Stimulated activated CD4-positive, alpha-beta T cell treated with anti-CD3 and anti-CD28 coated beads, Interleukin-12 subunit alpha, Interleukin-12 subunit beta, amount 100 ng/mL, for 48 hours (primary cell): ENCODE results near the gene ITSN1.
"Not testable (repeated sequence)": the region's sequence is repeated elsewhere in the genome, so short reads cannot be mapped to it uniquely, and the experiment has no call there.

ENCODE experiments used
- DNase-seq, 3 donors: peaks; one replicate each; pipeline ENCODE4 v3.0.0-alpha.2; 2020; ENCODE audit warnings: low read depth in 2 of 3, low spot score in 1 of 3

The ITSN1 gene

DNA sequence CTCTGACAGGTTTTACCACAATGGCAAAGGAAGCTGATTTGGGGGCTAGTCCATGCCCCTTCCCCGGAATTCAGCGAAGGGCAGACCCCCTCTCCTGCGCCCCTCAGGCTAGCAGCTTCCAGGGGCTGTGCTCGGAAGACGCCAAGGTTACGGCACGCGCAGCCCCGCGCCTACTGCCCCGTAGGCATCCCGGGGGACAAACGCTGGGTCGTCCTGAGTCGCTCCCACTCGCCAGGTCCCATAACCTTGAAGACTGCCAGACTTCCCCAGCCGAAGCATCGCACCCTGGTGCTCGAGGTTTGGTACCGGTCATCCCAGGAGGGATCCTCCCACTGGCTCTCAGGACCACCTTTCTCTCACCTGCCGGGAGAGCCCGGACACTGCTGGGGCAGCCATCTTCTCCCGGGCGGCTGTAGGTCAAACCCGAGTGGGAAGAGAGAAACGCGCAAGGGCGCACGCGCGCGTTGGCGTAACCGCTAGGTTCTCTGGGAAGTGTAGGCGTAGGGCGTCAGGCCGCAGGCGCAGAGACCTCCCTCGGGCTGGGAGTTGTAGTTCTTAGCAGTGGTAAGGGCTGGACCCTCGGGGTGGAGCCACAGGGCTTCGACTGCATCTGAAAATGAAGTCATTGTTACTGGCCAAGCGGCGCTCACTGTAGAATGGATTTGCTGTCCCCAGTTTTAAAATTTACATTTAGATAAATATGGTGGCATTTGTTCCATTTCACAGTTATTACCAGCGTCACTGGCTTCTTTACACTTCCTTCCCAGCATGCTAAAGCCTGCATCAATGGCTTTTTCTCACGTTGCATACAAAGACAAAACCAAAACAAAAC is 273.3 kb downstream of the ITSN1 start, which contains the start of gene ATP5PO:
Gene ATP5PO, minus strand, starts transcription at position 437 of the 832 bp plus-strand sequence. Its CDS starts 41 bp downstream, at position 396.
- DNase-seq: peak; percentile 95 to 97 (median 96)

DNA sequence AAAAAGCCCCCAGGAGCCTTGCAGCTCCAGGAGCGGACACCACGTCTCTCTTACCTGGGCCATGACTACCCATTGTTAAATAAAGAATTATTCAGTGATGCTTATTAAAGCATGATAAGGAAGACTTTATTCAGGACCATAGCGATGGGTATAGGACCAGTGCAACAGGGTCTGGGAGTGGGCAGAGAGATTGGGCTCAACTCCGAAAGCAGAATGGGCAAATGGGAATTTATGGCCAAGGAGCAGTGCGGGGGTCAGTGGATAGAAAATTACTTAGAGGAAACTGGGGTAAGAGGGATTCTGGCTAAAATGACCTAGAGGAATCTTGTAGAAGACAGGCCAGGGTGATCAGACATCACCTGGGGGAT is 273.9 kb downstream of the ITSN1 start:
- DNase-seq: no peak

DNA sequence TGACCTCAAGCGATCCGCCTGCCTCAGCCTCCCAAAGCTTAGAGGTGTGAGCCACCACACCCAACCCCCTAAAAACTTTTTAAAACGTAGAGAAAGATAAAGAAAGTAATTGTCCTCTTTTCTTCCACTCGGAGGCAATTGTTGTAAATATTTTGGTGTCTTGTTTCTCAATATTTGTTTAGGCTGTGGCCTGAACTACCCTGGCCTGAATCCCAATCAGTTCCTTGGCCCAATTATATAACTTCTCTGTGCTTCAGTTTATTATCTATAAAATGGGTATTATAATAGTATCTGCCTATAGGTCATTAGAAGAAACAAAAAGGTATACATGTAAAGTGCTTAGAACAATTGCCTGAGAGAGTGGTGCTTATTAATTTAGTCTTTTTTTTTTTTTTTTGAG is 275.1 kb downstream of the ITSN1 start:
- DNase-seq: no peak

GRCh38 chr21:33924079-33924765 is 281.9 kb downstream of the ITSN1 start:
- DNase-seq: peak; percentile 79 to 95 (median 87)

DNA sequence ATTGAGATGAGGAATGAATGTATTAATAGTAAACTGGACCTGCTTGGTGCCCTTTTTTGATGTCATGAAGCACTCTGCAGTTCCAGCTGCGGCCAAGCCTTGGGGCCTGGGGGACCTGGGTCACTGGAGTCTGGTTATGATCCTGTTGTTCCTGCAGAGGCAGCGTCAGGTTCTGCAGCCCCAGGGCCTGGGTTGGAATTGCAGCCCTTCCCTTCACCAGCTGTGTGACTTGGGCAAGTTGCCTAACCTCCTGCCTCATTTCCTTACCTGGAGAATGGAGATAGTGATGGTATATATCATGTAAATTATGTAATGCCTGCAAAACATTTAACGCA is 282.4 kb downstream of the ITSN1 start:
- DNase-seq: no peak

DNA sequence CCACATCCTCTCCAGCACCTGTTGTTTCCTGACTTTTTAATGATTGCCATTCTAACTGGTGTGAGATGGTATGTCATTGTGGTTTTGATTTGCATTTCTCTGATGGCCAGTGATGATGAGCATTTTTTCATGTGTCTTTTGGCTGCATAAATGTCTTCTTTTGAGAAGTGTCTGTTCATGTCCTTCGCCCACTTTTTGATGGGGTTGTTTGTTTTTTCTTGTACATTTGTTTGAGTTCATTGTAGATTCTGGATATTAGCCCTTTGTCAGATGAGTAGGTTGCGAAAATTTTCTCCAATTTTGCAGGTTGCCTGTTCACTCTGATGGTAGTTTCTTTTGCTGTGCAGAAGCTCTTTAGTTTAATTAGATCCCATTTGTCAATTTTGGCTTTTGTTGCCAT is 283.9 kb downstream of the ITSN1 start:
- DNase-seq: not testable (repeated sequence)

GRCh38 chr21:33931052-33931798 is 288.9 kb downstream of the ITSN1 start:
- peak in 1 of 3 donors; percentile 54 for DNase-seq

- no peak for DNase-seq
Measured at GRCh38 chr21:33931799-33932390, 289.6 kb downstream of the ITSN1 start.

GRCh38 chr21:33932731-33933130 is 290.4 kb downstream of the ITSN1 start:
- DNase-seq: no peak

GRCh38 chr21:33936301-33937038 is 294.2 kb downstream of the ITSN1 start:
- DNase-seq: no peak

DNA sequence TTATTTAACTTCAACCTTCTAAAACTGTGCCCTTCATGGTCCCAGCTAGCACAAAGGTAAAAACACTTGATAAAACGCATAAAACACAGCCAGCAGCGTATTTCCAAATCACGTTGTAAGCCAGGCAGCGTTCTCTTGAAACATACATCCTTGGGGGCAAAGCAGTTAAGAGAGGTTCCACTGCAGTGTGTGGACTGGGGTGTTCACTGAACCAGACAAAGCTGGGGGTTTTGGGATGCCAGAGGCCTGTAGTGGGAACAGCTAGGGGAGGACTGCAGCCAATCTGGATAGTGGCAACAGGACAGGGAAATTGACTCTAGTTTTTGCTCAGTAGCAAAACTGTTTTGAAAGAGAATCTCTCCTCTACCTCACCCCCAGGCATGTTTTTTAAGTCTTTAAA is 294.8 kb downstream of the ITSN1 start:
- no peak for DNase-seq

GRCh38 chr21:33937931-33938339 is 295.6 kb downstream of the ITSN1 start:
- DNase-seq: peak in 1 of 3 donors; percentile 37

GRCh38 chr21:33938381-33938780 is 296.1 kb downstream of the ITSN1 start:
- DNase-seq: no peak

DNA sequence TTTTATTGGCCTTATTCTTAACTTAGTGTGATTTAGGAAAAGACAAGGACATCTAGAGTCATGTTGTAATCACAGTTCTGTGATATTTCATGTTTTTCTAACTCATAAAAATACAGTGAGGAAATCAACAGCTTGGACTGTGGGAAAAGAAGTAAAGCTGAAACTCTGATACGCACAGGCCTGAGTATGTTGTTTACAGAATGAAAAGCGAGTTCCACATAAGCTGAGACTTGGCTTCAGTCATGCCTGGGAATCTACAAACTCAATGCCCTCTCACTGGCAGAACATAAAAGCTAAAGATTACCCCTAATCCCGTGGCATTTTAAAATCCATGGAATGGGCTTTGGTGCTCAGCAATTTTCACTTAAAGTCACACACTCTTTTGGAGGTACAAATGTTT is 296.9 kb downstream of the ITSN1 start:
- no peak for DNase-seq

DNA sequence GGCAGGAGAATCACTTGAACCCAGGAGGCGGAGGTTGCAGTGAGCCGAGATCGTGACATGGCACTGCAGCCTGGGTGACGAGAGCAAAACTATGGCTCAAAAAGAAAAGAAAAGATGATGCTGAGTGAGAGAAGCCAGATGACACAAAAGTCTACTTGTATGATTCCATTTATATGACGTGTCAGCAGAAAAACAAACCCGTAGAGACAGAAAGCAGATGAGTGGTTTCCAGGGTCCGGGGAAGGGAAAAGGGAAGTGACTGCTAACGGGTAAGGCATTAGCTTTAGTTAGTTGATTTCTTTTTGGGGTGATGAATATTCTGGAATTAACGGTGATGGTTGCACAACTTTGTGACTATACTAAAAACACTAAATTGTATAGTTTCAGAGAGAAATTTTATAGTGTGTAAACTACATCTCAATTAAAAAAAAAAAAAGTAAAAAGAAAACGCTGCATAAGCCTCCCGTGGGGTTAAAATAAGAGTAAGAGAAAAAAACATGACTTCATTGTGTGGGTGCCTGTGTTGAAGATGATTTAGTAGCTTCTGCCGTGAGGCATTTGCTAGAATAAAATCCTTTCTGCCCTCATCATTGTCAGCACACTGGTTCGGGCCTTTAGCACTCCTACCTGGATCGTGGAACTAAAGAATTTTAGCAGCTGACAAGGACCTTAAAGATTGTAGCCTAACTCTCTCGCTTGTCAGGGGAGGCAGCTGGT is 298.0 kb downstream of the ITSN1 start:
- DNase-seq: no peak

GRCh38 chr21:33940881-33941245 is 298.6 kb downstream of the ITSN1 start:
- DNase-seq: no peak

DNA sequence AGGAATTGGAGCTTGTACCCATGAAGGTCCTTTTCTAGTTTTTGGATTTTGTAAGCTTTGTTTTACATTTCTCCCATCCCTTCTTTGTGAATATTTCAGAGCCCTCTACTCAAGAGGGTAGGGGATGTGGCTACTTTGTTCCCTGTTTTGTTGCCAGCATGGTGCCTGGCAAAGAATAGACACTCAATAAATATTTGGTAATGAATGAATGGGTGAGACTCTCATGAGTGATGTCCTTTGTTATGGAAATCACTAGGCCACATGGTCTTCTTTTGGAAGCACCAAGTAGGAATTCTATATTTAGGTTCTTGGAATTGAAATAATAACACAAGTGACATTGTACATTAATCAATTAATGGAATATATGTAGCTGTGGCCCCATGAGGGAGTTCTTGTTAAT is 300.1 kb downstream of the ITSN1 start:
- DNase-seq: no peak

DNA sequence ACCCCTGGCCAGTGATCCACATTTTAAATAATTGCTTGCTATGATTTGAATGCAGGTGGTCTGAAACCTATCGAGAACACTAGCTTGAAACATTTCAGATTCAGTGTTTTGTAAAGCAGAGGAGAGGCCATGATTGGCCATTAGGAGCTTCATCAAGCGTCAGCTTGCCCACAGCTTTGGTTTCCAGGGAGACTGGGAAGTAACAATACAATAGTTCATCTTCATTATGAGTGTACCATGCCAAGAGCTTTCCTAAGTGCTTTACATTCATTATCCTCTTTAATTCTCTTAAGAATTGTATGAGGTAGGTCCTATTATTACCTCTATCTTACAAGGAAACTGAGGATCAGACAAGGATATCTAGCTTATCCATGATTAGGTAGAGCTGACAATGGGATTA is 301.0 kb downstream of the ITSN1 start:
- DNase-seq: no peak

DNA sequence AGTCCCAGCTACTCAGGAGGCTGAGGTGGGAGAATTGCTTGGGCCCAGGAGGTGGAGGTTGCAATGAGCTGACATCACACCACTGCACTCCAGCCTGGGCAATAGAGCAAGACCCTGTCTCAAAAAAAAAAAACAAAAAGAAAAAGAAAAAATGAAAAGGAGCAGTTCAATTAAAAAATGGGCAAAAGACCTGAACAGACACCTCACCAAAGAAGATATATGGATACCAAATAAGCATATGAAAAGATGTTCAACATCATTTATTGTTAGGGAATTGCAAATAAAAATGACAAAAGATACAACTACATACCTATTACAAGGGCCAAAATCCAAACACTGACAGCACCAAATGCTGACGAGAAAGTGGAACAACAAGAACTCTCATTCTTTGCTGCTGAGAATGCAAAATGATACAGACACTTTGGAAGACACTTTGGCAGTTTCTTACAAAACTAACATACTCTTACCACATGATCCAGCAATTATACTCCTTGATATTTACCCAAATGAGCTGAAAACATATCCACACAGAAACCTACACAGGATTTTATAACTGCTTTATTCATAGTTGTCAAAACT is 302.0 kb downstream of the ITSN1 start:
- DNase-seq: no peak
